ENCODE results near the gene RTN4IP1.

Gene RTN4IP1

DNA sequence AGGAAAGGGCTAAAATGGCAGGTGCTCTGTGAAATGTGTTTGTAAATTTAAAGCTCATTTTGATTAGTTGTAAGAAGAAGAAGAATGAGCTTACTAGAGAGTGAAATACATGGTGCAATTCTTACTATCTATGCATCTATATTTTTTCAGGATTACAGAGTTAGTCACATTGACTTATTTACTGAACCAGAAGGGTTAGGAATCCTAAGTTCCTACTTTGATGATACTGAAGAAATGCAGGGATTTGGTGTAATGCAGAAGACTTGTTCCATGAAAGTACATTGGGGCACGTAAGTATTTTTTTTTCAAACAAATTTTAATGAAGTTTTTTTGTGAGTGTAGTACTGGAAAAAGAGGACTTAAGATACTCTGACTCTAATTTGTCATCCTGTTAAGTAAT is 99.3 kb downstream of the RTN4IP1 start:
- H3K27ac ChIP-seq, result no peak overlapping the region
- no peak for TF ChIP-seq ZFX (IDR thresholded peaks at IDR 0.05; ENCODE audit: borderline replicate concordance)
- TF ChIP-seq, protein P1, sequence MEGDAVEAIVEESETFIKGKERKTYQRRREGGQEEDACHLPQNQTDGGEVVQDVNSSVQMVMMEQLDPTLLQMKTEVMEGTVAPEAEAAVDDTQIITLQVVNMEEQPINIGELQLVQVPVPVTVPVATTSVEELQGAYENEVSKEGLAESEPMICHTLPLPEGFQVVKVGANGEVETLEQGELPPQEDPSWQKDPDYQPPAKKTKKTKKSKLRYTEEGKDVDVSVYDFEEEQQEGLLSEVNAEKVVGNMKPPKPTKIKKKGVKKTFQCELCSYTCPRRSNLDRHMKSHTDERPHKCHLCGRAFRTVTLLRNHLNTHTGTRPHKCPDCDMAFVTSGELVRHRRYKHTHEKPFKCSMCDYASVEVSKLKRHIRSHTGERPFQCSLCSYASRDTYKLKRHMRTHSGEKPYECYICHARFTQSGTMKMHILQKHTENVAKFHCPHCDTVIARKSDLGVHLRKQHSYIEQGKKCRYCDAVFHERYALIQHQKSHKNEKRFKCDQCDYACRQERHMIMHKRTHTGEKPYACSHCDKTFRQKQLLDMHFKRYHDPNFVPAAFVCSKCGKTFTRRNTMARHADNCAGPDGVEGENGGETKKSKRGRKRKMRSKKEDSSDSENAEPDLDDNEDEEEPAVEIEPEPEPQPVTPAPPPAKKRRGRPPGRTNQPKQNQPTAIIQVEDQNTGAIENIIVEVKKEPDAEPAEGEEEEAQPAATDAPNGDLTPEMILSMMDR (IDR thresholded peaks at IDR 0.05), result no peak

DNA sequence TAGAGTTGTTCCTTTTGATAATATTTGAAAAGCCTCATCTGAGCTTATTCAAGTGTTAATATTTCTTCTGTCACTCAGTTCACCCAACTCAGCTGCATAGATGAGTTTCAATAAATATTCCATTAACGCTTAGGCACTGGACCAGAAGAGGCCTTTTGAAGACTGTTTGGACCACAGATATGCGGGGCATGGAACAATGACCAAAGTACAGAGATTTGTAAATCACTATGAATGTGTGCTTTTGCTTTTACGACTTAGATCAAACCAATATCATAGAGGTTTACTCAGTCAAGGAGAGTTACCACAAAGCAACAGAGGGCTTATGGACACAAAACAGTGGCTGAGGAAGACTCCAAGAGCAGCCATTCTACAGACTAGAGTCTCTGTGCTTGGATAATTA is 99.9 kb downstream of the RTN4IP1 start:
- H3K27ac ChIP-seq, result no peak overlapping the region
- no peak for TF ChIP-seq ZFX (IDR thresholded peaks at IDR 0.05; ENCODE audit: borderline replicate concordance)
- TF ChIP-seq, protein P1 (IDR thresholded peaks at IDR 0.05), result no peak

DNA sequence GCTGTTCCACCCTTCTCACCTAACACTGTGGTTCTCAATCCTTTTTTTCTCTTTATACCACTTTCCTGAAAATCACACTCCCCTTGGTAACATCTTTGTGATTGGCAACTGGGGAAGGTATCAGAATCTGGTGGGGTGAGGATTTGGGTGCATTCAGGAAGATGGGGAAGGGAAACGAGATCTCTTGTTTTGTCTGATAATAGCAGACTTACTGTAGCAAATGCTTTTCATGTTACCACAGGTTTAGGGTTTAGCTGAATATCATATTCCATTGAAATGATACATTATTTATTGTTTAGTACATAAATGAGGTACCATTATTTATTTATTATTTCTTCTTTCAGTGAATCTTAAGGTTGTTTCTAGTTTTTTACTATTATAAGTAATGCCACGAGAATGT is 100.8 kb downstream of the RTN4IP1 start:
- TF ChIP-seq, protein P1 (IDR thresholded peaks at IDR 0.05), result no peak
- no peak for TF ChIP-seq ZFX (IDR thresholded peaks at IDR 0.05; ENCODE audit: borderline replicate concordance)
- H3K27ac ChIP-seq, result peak overlapping the region; percentile 3; the same call in 1 of the 2 replicates

- TF ChIP-seq, protein P1 (IDR thresholded peaks at IDR 0.05), result no peak
- no peak for TF ChIP-seq ZFX (IDR thresholded peaks at IDR 0.05; ENCODE audit: borderline replicate concordance)
- peak overlapping the region; percentile 3; the same call in 1 of the 2 replicates for H3K27ac ChIP-seq
These were observed 101.3 kb downstream of the RTN4IP1 start for GRCh38 chr6:106527979-106528378.

- TF ChIP-seq, protein P1 (IDR thresholded peaks at IDR 0.05), result no peak
- TF ChIP-seq ZFX (IDR thresholded peaks at IDR 0.05; ENCODE audit: borderline replicate concordance), result no peak
- H3K27ac ChIP-seq, result 0 out of 2 replicates have a peak overlapping the region, but pooled peaks have one; percentile 3
These were observed 102.2 kb downstream of the RTN4IP1 start for GRCh38 chr6:106527117-106527516.

DNA sequence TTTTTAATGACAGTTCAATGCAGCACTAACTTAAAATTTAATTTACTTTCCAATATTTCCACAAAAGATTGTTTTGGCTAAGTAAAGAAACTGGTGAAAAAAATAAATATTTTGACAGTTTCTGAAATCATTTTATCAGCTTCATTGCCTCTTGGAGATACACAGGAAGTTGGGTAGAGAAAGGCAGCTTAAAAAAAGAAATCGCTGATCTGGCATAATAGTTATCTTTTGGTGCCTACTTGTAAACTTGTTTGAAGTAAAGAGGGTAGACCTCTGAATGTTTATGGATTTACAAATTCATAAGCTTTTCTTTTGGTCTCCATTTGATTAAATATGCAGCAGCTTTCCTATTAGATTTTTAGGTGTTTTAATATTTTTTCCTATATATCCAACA is 103.4 kb downstream of the RTN4IP1 start:
- H3K27ac ChIP-seq, result no peak overlapping the region
- TF ChIP-seq, protein P1 (IDR thresholded peaks at IDR 0.05), result no peak
- TF ChIP-seq ZFX (IDR thresholded peaks at IDR 0.05; ENCODE audit: borderline replicate concordance), result no peak

- no peak for TF ChIP-seq ZFX (IDR thresholded peaks at IDR 0.05; ENCODE audit: borderline replicate concordance)
- TF ChIP-seq, protein P1 (IDR thresholded peaks at IDR 0.05), result no peak
- no peak overlapping the region for H3K27ac ChIP-seq
These were observed 104.0 kb downstream of the RTN4IP1 start for GRCh38 chr6:106525107-106525881.

All from 22Rv1 (cell line).